ENCODE results near the gene SLX4. TPM values are rescaled to one million over a fixed set of nuclear protein-coding genes. Genes with fewer than 3 reads are reported as not detected.

Gene SLX4
- total RNA-seq, 1 donor from 2014 or later = 6.5 TPM

DNA sequence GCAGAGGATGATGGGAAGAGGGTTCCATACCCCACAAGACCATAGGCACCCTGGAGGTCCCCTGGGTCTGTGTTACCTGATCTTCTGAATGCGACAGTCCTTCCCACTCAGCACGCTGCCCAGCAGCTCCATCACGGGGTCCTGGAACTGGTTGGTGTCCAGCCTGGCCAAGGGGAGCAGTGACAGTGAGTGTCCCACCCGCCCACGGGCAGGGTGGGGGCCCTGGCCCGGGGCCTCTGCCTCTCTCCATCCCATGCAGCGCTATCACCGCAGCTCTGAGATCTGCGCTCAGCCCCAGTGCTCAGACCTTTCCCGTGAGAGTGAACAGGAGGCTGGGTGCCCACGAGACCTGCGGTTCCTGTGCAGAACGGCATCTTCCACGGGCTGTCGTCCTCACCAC is 49.8 kb downstream of the SLX4 start:
- DNase-seq (ENCODE audit: extremely low read depth, low read depth, low spot score) = no peak

DNA sequence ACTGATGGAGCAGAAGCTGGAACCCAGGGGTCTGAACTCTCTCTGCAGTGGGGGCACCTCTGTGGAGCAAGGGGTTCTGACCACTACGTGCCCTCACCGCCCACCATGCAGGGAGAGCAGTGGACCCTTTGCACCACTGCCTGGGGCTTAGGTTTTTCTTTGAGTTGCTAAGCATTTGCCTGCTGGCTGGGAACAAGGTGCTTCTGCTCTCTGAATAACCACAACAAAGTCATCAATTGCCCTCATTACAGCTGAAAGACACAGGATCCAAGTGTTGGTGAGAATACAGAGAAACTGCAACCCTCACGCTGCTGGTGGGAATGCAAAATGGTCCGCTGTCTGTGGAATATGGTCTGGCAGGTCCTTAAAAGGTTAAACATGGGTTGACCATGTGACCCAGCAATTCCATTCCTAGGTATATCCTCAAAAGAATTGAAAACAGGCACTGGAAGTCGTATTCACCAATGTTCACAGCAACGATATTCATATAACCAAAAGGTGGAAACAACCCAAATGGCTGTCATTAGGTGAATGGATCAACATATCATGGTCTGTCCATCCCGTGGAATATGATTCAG is 57.0 kb downstream of the SLX4 start:
- DNase-seq (ENCODE audit: extremely low read depth, low read depth, low spot score) = no peak

DNA sequence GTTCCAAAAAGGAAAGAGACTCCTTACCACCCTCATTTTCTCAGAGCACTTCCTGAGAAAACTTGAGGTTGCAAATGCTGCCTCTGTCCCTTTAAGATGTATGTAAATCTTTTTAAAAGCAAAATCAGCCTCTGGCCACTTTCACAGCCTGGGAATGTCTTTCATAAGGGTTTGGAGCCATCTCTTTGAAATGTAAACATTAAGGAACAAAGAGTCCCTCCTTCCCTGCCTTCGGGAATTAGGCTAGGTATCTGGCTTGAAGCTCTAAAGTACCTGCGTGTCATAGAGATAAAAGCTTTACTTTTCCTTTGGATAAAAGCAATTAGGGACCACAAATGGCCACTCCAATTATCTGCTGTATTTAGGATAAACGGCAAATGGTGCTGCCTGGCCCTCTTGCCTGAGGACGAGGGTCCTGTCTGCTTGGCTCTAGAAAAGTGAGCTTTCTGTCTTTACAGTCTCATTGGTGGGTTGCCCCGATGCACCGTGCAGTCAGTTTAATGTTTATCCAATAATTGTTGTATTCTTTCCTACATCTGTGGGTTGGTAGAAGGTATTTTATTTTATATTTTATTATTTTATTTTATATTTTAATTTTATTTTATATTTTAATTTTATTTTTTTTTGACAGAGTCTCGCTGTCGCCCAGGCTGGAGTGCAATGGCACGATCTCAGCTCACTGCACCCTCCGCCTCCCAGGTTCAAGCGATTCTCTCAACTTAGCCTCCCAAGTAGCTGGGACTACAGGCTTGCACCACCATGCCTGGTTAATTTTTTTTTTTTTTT is 58.1 kb downstream of the SLX4 start:
- no peak for DNase-seq (ENCODE audit: extremely low read depth, low read depth, low spot score)

DNA sequence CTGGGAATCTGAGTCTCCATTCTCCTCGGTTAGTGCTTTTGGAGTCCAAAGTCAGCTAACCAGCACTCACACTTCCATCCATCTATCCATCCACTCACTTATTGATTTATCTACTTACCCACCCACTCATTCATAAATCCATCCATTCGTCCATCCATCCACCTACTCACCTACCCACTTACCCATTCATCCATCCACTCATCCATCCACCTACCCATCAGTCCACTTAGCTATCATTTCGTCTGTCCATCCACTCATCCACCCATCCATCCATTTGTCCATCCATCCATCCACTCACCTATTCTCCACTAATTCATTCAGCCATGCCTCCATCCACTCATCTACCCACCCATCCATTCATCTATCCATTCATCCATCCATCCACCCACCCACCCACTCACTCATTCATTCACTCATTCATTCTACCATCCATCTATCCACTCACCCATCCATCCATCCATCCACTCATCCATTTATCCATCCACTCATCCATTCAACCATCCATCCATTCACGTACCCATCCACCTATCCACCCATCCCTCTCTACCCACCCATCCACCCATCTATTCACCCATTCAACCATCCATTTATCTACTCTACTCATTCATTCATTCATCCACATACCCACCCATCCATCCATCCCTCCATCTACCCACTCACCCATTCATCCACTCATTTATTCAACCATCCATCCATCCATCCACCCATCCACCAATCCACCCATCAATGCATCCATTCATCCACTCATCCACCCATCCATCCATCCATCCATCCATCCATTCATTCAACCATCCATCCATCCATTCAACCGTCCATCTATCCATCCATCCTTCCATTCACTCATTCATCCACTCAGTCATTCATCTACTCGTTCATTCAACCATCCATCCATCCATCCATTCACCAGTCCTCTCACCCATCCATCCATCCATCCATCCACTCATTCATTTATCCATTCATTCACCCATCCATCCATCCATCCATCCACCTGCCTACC is 60.3 kb downstream of the SLX4 start:
- DNase-seq (ENCODE audit: extremely low read depth, low read depth, low spot score) = no peak

DNA sequence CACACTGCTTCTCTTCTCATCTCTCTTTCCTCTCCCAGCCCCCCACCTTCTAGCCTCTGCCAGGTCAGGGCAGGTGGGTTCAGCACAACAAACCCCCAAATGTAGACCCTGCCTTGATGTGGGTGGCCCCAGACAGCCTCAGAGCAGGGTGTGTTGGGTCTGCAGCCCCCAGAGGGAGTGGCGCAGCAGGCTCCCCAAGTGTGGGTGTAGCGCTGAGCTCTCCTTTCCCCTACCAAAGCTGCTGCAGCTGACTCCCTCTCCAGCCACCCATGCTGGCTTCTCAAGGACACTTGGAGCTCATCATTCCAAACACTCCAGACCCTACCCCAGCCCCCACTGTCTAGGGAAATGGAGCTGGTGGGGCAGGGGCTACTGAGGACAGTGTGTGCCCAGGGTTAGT is 61.5 kb downstream of the SLX4 start:
- DNase-seq (ENCODE audit: extremely low read depth, low read depth, low spot score) = no peak

DNA sequence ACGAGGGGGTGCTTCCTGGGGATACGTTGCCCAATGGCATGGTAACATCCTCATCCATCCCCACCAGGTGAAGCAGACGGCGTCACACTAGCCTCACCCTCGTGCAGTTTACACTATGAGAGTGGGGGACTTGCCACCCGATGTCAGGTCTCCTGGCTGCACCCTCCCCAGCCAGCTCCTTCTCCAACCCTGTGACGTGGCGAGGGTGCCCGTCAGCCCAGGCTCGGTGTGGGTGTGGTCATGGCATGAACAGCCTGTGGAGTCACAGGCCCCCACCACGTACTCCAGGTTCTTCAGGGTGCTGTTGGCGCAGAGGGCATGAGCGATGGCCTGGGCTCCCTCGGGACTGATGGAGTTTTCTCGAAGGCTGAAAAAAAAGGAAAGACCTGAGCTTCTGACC is 62.5 kb downstream of the SLX4 start:
- DNase-seq (ENCODE audit: extremely low read depth, low read depth, low spot score) = no peak

DNA sequence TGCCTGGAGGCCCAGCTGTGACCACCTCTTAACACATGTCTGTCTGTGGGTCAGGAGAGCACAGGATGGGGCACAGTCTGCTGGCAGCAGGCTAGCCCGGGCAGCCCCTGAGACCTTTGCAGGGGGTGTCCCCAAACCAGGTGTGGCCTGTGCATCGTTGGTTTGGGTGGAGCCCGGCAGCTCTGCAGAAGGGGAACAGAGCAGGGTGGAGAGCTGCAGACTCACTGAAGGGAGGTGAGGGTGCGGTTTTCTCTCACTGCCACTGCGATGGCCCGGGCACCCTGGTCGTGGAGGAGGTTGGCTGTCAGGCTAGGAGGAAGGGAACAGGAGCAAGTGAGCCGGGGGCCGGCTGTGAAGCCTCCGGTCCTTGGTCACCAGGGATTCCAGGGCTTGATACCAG is 63.0 kb downstream of the SLX4 start:
- no peak for DNase-seq (ENCODE audit: extremely low read depth, low read depth, low spot score)

DNA sequence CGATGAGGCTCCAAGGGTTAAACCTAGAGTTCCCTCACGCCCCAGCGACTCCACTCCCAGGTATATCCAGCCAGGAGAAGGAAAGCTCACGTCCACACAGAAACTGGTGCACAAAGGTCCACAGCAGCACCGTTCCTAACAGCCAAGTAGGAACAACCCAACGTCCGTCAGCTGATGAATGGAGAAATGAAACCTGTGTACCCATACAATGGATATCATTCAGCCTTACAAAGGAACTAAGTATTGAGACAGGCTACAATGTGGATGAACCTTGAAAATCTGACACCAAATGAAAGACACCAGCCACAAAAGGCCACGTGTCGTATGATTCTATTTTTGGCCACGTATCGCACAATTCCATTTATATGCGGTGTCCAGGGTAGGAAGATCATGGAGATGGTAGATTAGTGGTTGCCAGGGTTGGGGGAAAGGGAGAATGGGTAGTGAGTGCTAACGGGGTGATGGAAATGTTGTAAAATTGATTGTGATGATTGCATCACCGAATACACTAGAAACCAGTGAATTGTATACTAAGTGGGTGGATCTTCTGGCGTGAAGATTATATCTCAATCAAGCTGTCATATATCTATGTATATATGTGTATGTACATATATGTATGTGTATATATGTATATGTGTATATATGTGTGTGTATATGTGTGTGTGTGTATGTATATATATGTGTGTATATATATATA is 64.3 kb downstream of the SLX4 start:
- DNase-seq (ENCODE audit: extremely low read depth, low read depth, low spot score) = no peak

DNA sequence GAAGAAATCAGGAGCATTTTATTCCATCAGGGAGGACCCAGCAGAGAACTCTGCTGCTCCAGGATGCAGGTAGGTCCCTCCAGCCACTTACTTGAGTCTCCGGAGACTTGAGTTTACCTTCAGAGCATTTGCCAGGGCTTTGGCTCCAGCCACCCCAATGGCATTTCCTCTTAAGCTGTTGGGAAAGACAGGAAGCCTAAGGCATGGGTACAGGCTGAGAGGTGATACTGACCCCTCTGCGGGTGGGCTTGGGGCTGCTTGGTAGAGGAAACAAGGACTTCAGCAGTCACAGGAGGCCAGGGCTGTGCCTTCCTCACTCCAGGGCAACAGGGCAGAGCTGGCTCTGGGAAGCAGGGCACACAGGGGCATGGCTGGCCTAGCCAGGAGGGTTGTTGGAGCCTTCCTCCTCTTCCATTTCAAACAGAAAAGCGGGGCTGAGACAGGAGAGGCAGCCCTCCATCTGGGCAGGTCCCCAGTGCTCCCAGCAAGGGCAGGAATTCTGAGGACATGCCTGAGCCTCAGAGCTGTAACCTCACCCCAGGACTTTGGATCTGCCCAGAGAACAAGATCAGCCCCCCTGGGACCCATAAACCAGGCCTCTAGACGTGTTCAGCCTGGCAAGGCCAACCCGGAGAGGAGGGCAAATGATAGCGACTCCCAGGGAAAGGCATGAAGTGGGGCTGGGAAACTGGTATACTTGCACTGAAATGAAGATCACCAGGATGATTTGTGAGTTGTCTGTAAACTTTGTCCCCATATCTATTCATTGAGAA is 68.6 kb downstream of the SLX4 start:
- DNase-seq (ENCODE audit: extremely low read depth, low read depth, low spot score) = no peak

DNA sequence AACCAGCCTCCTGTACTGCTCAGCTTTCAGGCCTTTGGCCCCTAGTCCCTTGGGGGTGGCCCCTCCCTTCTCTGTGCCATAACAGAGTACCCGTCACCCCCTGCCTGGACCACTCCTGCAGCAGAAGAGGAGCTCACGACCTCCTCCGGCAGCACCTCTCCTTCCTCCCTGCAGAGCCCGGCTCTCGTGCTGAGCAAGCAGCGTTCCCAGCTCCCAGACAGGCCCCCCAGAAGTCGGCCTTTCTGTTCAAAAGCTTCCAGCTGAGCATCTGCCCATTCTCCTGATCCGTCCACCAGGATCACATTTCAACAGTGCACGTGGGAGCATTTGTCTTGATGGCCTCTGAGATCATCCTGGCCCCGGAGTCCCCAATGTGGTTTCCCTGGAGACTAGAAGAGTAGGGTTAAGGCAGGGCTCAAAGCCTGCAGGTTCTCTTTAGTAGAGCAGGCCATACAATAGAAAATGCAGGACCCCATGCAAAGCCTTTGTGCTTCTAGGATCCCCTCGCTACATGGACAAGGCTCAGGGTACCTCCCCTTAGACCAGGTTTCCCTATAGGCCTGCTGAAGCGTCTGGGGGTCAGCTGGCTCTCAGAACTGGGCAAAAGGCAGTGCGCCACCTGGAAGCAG is 69.8 kb downstream of the SLX4 start:
- DNase-seq (ENCODE audit: extremely low read depth, low read depth, low spot score) = no peak

DNA sequence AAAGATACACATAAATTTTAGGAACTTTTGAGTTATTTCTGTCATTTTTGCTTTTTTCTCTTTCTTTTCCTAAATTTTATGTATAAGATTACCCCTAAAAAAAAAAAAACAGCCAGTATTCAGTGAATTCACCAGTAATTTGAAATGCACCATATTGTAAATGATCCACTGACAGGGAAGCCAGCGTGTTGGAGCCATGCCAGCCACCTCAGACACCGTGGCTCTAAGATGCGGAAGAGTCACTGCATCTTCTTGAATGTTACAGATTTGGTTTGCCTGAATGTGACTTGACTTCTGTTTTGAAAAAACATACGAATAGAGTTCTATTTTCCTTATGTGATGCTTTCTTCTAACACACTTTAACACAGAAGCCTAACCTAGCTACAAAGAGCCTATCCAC is 73.2 kb downstream of the SLX4 start:
- DNase-seq (ENCODE audit: extremely low read depth, low read depth, low spot score) = no peak

DNA sequence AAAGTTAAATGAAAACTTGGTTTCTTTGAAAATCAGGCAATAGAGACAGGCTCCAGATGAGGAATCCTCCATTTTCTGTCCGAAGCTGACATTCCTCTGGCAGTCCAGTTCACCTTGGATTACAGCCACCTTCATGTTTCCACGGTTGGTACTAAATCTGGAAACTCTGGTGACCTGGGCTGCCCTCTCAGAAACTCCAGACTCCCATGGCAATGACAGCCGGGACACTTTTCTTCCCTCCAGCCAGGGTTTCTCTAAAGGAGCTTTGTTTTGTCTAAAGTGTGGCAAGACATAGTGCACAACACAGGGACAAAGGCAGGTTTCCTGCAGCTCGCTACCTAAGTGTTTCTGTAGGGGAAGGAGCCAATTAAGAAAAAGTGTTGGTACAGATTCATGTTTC is 74.6 kb downstream of the SLX4 start:
- no peak for DNase-seq (ENCODE audit: extremely low read depth, low read depth, low spot score)

DNA sequence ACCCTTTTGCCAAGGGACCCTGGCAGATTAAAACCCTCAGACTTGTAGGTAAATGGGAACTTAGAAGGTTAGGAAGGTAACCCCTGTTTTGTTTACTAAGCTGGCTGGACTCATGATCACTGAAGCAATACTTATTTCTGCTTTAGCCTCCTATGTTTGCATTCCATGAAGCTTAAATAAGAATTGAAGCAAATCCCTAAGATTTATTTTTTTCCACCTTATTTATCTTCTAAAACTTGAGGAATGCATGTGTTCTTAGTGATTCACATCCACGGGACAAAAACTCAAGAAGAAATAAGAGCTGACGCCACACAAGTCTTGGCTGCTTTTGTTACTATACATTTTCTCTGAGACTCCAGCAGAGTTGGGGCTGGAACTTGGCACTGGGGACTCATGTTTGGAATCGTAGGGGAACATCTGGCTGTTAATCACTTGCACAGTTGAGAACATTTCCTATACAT is 75.1 kb downstream of the SLX4 start:
- DNase-seq (ENCODE audit: extremely low read depth, low read depth, low spot score) = no peak

DNA sequence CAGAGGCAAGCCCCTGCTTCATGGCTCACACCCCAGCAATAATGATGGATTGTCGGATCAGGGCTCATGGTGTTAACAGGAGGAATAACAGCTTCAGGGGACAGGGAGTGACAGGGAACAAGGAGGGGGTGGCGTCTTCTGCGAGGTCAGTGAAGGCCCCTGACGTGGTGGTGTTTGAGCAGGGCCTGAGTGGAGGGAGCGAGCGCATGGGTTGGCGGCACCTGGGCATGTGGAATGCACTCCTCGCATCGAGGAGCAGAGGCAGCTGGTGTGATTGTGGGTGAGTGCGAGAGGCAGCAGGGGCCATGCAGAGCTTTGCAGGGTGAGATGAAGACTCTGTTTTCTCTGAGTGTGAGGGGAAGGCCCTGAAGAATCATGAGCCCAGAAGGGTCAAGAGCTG is 77.3 kb downstream of the SLX4 start:
- DNase-seq (ENCODE audit: extremely low read depth, low read depth, low spot score) = no peak

DNA sequence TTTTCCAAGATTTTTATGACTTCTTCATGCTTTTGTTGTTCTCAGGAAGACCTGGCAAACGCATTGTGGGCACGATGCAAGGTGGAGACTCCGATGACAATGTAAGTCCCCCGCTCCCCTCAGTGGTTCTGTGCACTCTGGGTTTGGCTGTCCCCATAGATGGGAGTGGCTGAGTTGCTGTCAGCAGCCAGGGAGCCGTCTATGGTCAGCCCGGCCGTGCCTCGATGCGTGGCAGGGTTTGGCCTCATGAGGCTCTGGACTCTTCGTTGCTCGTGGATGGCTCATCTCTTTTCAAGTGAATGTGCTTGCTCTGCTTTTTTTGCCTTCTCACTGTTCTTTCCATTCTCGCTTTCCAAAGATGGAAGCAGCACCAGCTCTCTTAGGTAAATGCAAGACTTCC is 78.7 kb downstream of the SLX4 start:
- DNase-seq (ENCODE audit: extremely low read depth, low read depth, low spot score) = no peak

Other genes starting within 250 kb of the SLX4 start
- 10.8 and 11.7 TPM in 2 replicates for gene ZSCAN32, start 210.6 kb downstream of the SLX4 start, total RNA-seq
- 7.5 and 10.4 TPM in 2 replicates for gene ZNF174, start 210.4 kb downstream of the SLX4 start, total RNA-seq
- 1.7 and 2.1 TPM in 2 replicates for gene ZNF597, start 168.1 kb downstream of the SLX4 start, total RNA-seq
- 40.3 and 45.3 TPM in 2 replicates for gene NAA60, start 167.9 kb downstream of the SLX4 start, total RNA-seq
- gene C16orf90, start 116.1 kb downstream of the SLX4 start, total RNA-seq = not detected in 2 replicates
- gene CLUAP1, start 110.6 kb downstream of the SLX4 start, total RNA-seq = 13.4 and 16.2 TPM in 2 replicates
- 7.5 and 7.6 TPM in 2 replicates for gene NLRC3, start 34.2 kb downstream of the SLX4 start, total RNA-seq
- gene DNASE1, start 43.1 kb upstream of the SLX4 start, total RNA-seq = 11.8 and 14.8 TPM in 2 replicates
- gene TRAP1, start 105.9 kb upstream of the SLX4 start, total RNA-seq = 64.8 and 72.4 TPM in 2 replicates

Measured in glomerular endothelial cell (primary cell).